Fibroblast of skin of right biceps (primary cell): ENCODE data around the gene TSPAN15.
"Not testable (repeated sequence)": the region's sequence is repeated elsewhere in the genome, so short reads cannot be mapped to it uniquely, and the experiment has no call there.

Experiments
- DNase-seq: peaks from one replicate; pipeline ENCODE4 v3.0.0-alpha.2; 2013

Gene TSPAN15

DNA sequence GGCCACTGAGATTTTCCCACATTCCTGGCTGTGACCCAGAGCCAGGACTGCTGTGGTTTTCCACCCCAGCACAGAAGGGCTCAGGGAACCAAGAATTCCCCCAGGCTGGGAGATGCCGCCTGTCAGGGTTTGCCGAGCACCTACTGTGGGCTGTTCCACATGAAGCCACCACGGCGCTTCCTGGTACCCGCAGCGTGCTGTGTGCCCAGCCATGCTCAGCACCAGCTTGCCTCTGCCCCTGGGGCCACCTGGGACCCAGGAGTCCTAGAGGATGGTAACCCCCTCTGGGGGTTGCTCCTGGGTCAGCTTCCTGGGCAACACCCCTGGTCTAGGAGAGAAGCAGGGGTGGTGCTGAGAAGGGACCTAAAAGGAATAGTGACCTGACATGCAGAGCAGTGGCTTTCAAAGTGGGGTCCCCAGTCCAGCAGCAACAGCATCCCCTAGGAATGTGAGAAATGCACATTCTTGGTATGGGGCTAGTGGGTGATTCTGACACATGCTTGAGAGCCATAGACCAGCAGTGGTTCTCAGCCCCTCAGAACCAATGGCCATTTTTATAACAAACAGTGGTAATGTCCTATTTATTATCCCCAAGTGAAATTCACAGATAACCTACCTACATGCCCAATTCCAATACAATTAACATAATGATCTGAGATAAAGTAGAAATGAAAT, 53.4 kb downstream of the TSPAN15 start:
- no peak for DNase-seq

- DNase-seq, result no peak
Observed at GRCh38 chr10:69505636-69506318, 54.5 kb downstream of the TSPAN15 start.

GRCh38 chr10:69506487-69506833, 55.2 kb downstream of the TSPAN15 start:
- no peak for DNase-seq

DNA sequence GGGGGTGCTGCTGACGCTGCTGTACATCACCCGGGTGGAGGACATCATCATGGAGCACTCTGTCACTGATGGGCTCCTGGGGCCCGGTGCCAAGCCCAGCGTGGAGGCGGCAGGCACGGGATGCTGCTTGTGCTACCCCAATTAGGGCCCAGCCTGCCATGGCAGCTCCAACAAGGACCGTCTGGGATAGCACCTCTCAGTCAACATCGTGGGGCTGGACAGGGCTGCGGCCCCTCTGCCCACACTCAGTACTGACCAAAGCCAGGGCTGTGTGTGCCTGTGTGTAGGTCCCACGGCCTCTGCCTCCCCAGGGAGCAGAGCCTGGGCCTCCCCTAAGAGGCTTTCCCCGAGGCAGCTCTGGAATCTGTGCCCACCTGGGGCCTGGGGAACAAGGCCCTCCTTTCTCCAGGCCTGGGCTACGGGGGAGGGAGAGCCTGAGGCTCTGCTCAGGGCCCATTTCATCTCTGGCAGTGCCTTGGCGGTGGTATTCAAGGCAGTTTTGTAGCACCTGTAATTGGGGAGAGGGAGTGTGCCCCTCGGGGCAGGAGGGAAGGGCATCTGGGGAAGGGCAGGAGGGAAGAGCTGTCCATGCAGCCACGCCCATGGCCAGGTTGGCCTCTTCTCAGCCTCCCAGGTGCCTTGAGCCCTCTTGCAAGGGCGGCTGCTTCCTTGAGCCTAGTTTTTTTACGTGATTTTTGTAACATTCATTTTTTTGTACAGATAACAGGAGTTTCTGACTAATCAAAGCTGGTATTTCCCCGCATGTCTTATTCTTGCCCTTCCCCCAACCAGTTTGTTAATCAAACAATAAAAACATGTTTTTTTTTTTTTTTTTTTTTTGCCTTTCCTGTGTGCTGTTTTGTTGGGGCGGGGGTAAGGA, 55.8 kb downstream of the TSPAN15 start:
- DNase-seq, result no peak

DNA sequence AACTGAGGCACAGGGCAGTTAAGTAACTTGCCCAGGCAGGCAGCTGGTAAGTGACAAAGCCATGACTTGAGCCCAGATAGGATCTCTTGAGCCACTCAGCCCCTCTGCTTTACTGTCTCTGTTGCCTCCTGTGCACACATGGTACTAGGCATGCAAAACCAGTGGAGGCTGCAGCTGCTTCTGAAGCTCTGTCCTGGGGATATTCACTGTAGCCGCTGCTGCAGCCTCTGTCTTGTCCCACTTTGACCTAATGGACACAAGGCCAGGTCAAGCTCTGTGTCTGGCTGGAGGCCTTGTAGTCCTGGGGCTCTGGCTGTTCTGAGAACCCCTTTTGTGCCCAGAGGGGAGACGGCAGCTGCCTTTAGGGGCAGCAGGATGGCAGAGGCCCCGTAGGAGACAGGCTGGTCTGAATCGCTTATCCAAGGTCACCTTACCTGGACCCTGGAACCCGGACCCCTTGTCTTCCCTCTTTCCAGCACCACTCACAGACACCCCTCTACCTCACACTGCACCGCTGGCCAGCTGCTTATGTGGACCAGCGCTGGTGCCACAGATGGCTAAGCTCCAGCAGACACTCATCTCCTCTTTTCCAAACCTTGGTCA, 57.6 kb downstream of the TSPAN15 start:
- DNase-seq, result no peak

- no peak for DNase-seq
Observed at GRCh38 chr10:69512901-69513300, 61.6 kb downstream of the TSPAN15 start.

- no peak for DNase-seq
Observed at GRCh38 chr10:69513617-69514016, 62.4 kb downstream of the TSPAN15 start.

- peak; percentile 48 for DNase-seq
Observed at GRCh38 chr10:69515699-69516259, 64.5 kb downstream of the TSPAN15 start.

DNA sequence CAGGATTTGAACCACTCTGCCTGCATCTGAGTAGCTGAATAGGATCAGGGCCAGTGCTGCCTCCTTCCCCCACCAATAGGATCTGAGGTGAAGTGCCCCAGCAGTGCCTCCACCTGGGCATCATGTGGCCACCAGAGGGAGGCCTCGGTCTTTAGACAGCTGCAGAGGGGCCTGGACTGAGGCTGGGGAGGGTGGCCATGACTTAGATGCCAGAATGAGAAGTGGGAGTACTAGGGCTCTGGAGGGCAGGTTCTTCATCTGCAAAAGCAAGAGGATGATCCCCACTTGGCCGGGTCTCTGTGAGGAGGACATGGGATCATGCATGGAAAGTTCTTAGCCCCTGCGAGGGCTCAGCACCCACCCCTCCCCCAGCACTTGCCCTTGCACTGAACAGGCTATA, 65.1 kb downstream of the TSPAN15 start:
- DNase-seq, result peak; percentile 6

GRCh38 chr10:69516796-69517195, 65.5 kb downstream of the TSPAN15 start:
- no peak for DNase-seq

- no peak for DNase-seq
Observed at GRCh38 chr10:69517271-69517848, 66.1 kb downstream of the TSPAN15 start.

DNA sequence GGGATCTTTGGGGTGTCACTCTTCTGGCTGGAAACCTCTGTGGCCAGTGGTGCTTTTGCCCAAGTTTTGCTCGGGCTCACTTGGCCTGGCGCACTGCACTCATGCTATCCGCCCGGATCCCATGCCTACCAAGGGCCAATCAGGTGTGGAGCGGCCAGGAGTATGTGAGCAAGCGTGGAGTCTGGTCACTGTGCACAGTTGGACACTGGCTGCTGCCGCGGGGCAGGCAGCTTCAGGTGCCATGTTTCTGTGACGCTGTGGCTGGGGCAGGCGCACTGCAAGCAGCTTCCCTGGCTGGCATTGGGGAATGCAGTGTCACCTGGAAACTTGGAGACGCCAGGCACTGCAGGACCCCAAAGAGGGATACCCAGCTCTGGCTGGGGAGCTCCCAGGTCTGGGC, 76.7 kb downstream of the TSPAN15 start:
- no peak for DNase-seq

- no peak for DNase-seq
Observed at GRCh38 chr10:69533658-69534057, 82.4 kb downstream of the TSPAN15 start.

GRCh38 chr10:69536521-69536920, 85.3 kb downstream of the TSPAN15 start:
- not testable (repeated sequence) for DNase-seq

- no peak for DNase-seq
Observed at GRCh38 chr10:69537449-69537848, 86.2 kb downstream of the TSPAN15 start.

- DNase-seq, result no peak
Observed at GRCh38 chr10:69538461-69538860, 87.2 kb downstream of the TSPAN15 start.

DNA sequence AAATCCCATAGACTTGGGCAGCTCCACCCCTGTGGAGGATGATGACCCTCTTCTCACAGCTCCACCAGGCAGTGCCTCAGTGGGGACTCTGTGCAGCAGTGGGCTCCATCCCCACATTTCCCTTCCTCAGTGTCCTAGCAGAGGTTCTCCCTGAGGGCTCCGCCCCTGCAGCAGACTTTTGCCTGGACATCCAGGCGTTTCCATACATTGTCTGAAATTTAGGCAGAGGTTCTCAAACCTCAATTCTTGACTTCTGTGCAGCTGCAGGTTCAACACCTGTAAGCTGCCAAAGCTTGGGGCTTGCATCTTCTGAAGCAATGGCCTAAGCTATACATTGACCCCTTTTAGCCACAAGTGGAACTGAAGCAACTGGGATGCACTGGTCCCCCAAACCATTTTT, 90.2 kb downstream of the TSPAN15 start:
- DNase-seq, result no peak

DNA sequence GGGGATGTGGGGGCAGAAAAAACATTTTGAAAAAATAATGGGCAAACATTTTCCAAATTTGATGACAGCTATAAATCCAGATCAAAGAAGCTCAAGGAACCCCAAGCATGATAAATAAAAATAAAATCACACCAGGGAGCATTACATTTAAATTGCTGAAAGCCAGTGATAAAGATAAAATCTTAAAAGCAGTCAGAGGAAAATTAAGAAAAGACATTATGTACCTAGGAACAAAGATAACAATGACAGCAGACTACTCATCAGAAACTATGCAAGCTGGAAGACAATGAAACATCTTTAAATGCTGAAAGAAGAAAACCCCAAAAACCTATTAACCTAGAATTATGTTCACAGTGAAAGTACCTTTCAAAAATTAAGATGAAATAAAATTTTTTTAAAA, 98.7 kb downstream of the TSPAN15 start:
- no peak for DNase-seq

DNA sequence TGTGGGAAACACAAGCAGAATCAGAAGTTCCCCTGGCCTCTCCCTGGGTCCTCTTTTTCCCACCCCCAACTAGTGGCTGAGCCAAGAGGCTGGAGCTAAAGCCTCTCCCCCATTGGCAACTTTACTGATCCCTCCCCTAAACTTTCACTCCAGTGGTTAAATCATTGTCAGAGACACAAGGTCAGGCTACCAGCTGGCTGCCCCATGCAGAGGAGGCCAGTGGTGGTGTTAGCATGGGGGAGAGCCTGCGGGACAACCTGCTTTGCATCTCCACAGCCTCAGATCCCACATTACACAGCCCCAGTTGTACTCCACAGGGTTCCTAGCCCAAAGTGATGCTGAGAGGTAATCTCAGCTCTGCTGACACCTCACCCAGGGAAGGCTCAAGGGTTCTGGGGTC, 101.0 kb downstream of the TSPAN15 start:
- no peak for DNase-seq

- DNase-seq, result no peak
Observed at GRCh38 chr10:69553328-69553727, 102.1 kb downstream of the TSPAN15 start.

DNA sequence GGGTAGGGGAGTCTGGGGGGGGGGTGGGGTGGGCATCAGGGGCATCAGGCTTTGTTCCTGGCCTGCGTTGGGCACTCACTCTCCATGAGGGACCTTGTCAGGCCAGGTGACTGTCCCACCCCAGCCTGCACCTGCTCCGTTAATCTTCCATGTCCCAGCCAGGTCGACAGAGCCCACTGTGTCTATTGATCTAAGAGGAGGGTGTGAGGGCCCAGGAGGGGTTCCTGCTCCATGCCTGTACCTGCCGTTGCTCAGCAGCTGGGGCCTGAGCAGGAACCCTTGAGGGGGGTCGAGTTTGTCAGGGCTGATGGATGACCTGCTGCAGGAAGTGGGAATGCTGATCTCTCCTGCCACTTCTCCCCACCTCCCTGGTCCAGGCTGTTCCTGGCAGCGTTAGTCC, 103.3 kb downstream of the TSPAN15 start:
- DNase-seq, result no peak
